GM12878 (cell line): ENCODE data around the gene NELFB. TPM values are rescaled to one million over a fixed set of nuclear protein-coding genes. Genes with fewer than 3 reads are reported as not detected.

Experiments used
- ATAC-seq: fragments of 200-7000 bp; cut with Tn5 transposase; 3 replicates; pipeline ENCODE4 v1.9.1; 2020; ENCODE audit warnings: mild to moderate bottlenecking, moderate library complexity
- BruUV-seq: library from RNA; stranded (reverse); fragments of 400-500 nt; replicated peaks from 2 replicates; lab custom pipeline; 2021; lab: Mats Ljungman, UMichigan
- CTCF ChIA-PET: fragments of 300-600 bp; sonication (Branson Sonifier 250); formaldehyde crosslinking; extraction: SDS; loops from one replicate; lab custom pipeline; 2021; ENCODE audit warnings: inconsistent platforms; lab: Yijun Ruan, JAX
- POLR2A ChIA-PET: fragments of 350-600 bp; formaldehyde crosslinking; extraction: SDS; loops from one replicate; lab custom pipeline; 2021; ENCODE audit warnings: inconsistent platforms; lab: Charles Lee
- RAD21 ChIA-PET: fragments of 300-600 bp; sonication (Branson Sonifier 250); formaldehyde crosslinking; loops from one replicate; lab custom pipeline; 2023; ENCODE audit warnings: antibody characterized with exemption; ENCODE audit not compliant: unreplicated experiment; lab: Charles Lee
- SMC1A ChIA-PET: fragments of 300-600 bp; sonication (Branson Sonifier 250); formaldehyde crosslinking; loops from one replicate; lab custom pipeline; 2023; ENCODE audit not compliant: unreplicated experiment, uncharacterized antibody; lab: Charles Lee
- DNase-seq: peaks from one replicate; pipeline ENCODE4 v3.0.0-alpha.2; 2011; ENCODE audit warnings: low read depth, low spot score
- FAIRE-seq: peaks from 3 replicates; lab custom pipeline; 2011; peaks lifted over from hg19 to GRCh38; lab: Jason Lieb, UNC
- H2AFZ ChIP-seq: 2 replicates; pipeline ENCODE4 v1.6.0; 2011; ENCODE audit warnings: low read depth, low read length, control low read depth; ENCODE audit not compliant: control insufficient read depth
- H3K27ac ChIP-seq: 2 replicates; pipeline ENCODE4 v1.5.1; 2011; ENCODE audit warnings: control low read depth; ENCODE audit not compliant: control insufficient read depth, insufficient read depth
- H3K27me3 ChIP-seq, 2 experiments: replicated peaks in 1 of 2; 2 replicates each; pipeline versions ENCODE4 v1.6.0 to v1.6.1; 2011; ENCODE audit warnings: low read length in 1 of 2; ENCODE audit not compliant: control insufficient read depth in 2 of 2, insufficient read depth in 2 of 2
- H3K36me3 ChIP-seq, 2 experiments: 2 replicates each; pipeline ENCODE4 v1.5.1; 2011; ENCODE audit warnings: low read length in 1 of 2; ENCODE audit not compliant: control insufficient read depth in 2 of 2, insufficient read depth in 2 of 2
- H3K4me1 ChIP-seq: 2 replicates; pipeline ENCODE4 v1.6.1; 2011; ENCODE audit warnings: mild to moderate bottlenecking, low read length, moderate library complexity, mixed read lengths; ENCODE audit not compliant: control insufficient read depth, insufficient read depth
- H3K4me2 ChIP-seq: 2 replicates; pipeline ENCODE4 v1.6.0; 2011; ENCODE audit warnings: control low read depth; ENCODE audit not compliant: control insufficient read depth, insufficient read depth
- H3K4me3 ChIP-seq: fragments of 200-600 bp; sonication (generic); 2 replicates; pipeline ENCODE4 v1.5.1; 2016
- H3K79me2 ChIP-seq: 2 replicates; pipeline ENCODE4 v1.6.0; 2011; ENCODE audit warnings: low read length; ENCODE audit not compliant: control insufficient read depth, insufficient read depth
- H3K9ac ChIP-seq: 2 replicates; pipeline ENCODE4 v1.8.0; 2011; ENCODE audit warnings: low read length, control low read depth, mixed read lengths; ENCODE audit not compliant: control insufficient read depth, insufficient read depth
- H3K9me3 ChIP-seq: replicated peaks from 3 replicates; pipeline ENCODE4 v1.5.1; 2011; ENCODE audit warnings: mild to moderate bottlenecking, low read length; ENCODE audit not compliant: control insufficient read depth, insufficient read depth
- H4K20me1 ChIP-seq: 2 replicates; pipeline ENCODE4 v1.6.0; 2011; ENCODE audit not compliant: control insufficient read depth, insufficient read depth
- ATF3 ChIP-seq: IDR thresholded peaks from 2 replicates; pipeline ENCODE4 v1.6.1; 2011; ENCODE audit warnings: low read depth, mild to moderate bottlenecking, low read length, moderate library complexity, borderline replicate concordance; ENCODE audit errors: extremely low read depth
- BACH1 ChIP-seq: fragments of 450-650 bp; IDR thresholded peaks from 2 replicates; pipeline ENCODE4 v1.6.1; 2017; ENCODE audit warnings: mild to moderate bottlenecking, borderline replicate concordance
- CBX5 ChIP-seq: sonication (generic); IDR thresholded peaks from 2 replicates; pipeline ENCODE4 v1.6.1; 2016; ENCODE audit warnings: low read depth, moderate library complexity, mild to moderate bottlenecking, inconsistent platforms
- CTCF ChIP-seq, 3 experiments: IDR thresholded peaks in 2 of 3; conservative IDR thresholded peaks in 1 of 3; 2 replicates each; pipeline ENCODE4 v1.5.1; 2011; ENCODE audit warnings: low read depth in 3 of 3, low read length in 3 of 3, mild to moderate bottlenecking in 3 of 3, control low read depth in 2 of 3, moderate library complexity in 2 of 3, inconsistent platforms in 1 of 3, mixed read lengths in 1 of 3; ENCODE audit not compliant: control insufficient read depth in 2 of 3, insufficient read depth in 1 of 3; ENCODE audit errors: extremely low read depth in 1 of 3
- E2F8 ChIP-seq: fragments of 450-650 bp; IDR thresholded peaks from 2 replicates; pipeline ENCODE4 v1.6.1; 2018; ENCODE audit warnings: mild to moderate bottlenecking, low read depth, moderate library complexity; ENCODE audit not compliant: partially characterized antibody
- EZH2 ChIP-seq: IDR thresholded peaks from 2 replicates; pipeline ENCODE4 v1.6.1; 2012; ENCODE audit warnings: low read depth, mild to moderate bottlenecking, control low read depth, inconsistent platforms, low read length, borderline replicate concordance; ENCODE audit not compliant: control insufficient read depth
- FOS ChIP-seq: IDR thresholded peaks from 3 replicates; pipeline ENCODE4 v1.6.1; 2011; ENCODE audit warnings: borderline replicate concordance; ENCODE audit not compliant: insufficient read length; ENCODE audit errors: extremely low read depth
- MTA3 ChIP-seq: IDR thresholded peaks from 2 replicates; pipeline ENCODE4 v1.6.1; 2012; ENCODE audit warnings: low read length, inconsistent platforms, borderline replicate concordance
- MXI1 ChIP-seq: fragments of 150-350 bp; IDR thresholded peaks from 2 replicates; pipeline ENCODE4 v1.6.1; 2011; ENCODE audit warnings: low read depth, mild to moderate bottlenecking, inconsistent platforms, low read length, improper control_type of control experiment
- NFXL1 ChIP-seq: fragments of 450-650 bp; IDR thresholded peaks from 2 replicates; pipeline ENCODE4 v1.6.1; 2017; ENCODE audit warnings: antibody characterized with exemption, mild to moderate bottlenecking, borderline replicate concordance
- PAX5 ChIP-seq: IDR thresholded peaks from 2 replicates; pipeline ENCODE4 v1.6.1; 2011; ENCODE audit warnings: low read depth, low read length, borderline replicate concordance
- RAD21 ChIP-seq: IDR thresholded peaks from 2 replicates; pipeline ENCODE4 v1.6.1; 2011; ENCODE audit warnings: mild to moderate bottlenecking, low read depth, low read length, moderate library complexity; ENCODE audit not compliant: insufficient read depth
- SIN3A ChIP-seq: IDR thresholded peaks from 2 replicates; pipeline ENCODE4 v1.6.1; 2012; ENCODE audit warnings: low read depth, low read length, improper control_type of control experiment
- SMARCA5 ChIP-seq: fragments of 450-650 bp; IDR thresholded peaks from 2 replicates; pipeline ENCODE4 v1.6.1; 2017; ENCODE audit warnings: mild to moderate bottlenecking
- SPI1 ChIP-seq: IDR thresholded peaks from 2 replicates; pipeline ENCODE4 v1.6.1; 2011; ENCODE audit warnings: low read depth, mild to moderate bottlenecking, low read length, moderate library complexity, borderline replicate concordance; ENCODE audit not compliant: insufficient read depth
- SUZ12 ChIP-seq: fragments of 200-600 bp; sonication (generic); IDR thresholded peaks from one replicate; pipeline ENCODE4 v1.6.1; 2018; ENCODE audit warnings: antibody characterized with exemption, mild to moderate bottlenecking; ENCODE audit not compliant: unreplicated experiment
- TBL1XR1 ChIP-seq: IDR thresholded peaks from 2 replicates; pipeline ENCODE4 v1.6.1; 2012; ENCODE audit warnings: low read depth, low read length, improper control_type of control experiment
- TCF12 ChIP-seq: IDR thresholded peaks from 2 replicates; pipeline ENCODE4 v1.6.1; 2011; ENCODE audit warnings: low read depth, mild to moderate bottlenecking, low read length
- YY1 ChIP-seq: IDR thresholded peaks from 2 replicates; pipeline ENCODE4 v1.6.1; 2011; ENCODE audit warnings: low read depth, mild to moderate bottlenecking, low read length
- ZNF274 ChIP-seq: IDR thresholded peaks from one replicate; pipeline ENCODE4 v1.8.0; 2011; ENCODE audit not compliant: insufficient read length, insufficient read depth
- WGBS: methylation state at CpG from one replicate; pipeline ENCODE4 v1.1.6; 2016; ENCODE audit warnings: low lambda C conversion rate; ENCODE audit not compliant: insufficient replicate concordance, insufficient coverage; ENCODE audit errors: missing lambda C conversion rate; 5-methylcytosine and 5-hydroxymethylcytosine counted together
- in situ Hi-C: fragments of 300-500 bp; cut with MboI; formaldehyde crosslinking; loops from 9 replicates; pipeline ENCODE4 v1.14.3; 2018; ENCODE audit warnings: mixed read lengths
- intact Hi-C: fragments of 100-400 bp; cut with micrococcal nuclease; formaldehyde crosslinking; loops from one replicate; pipeline ENCODE4 v1.14.2; 2022; ENCODE audit not compliant: unreplicated experiment
- polyA plus RNA-seq, 11 experiments: library from polyadenylated mRNA; depleted of rRNA in 4 of 11; unstranded in 6 of 11; stranded (reverse) in 5 of 11; fragments of >200 nt; fragmentation: Nextera tagmentation in 4 of 11; fragmentation: Illumina TruSeq in 1 of 11; extraction: Ambion mirVana in 4 of 11; extraction: Trizol in 1 of 11; gene quantifications; 1 replicate in 1 of 11; 2 replicates in 10 of 11; pipeline versions ENCODE4 v1.2.1 to v1.2.3, GENCODE V29; 2011 to 2016; ENCODE audit warnings: inconsistent platforms in 2 of 11, missing spikeins in 2 of 11, low read depth in 1 of 11
- total RNA-seq, 4 experiments: library from RNA; depleted of rRNA in 3 of 4; stranded (reverse); fragments of >200 nt in 3 of 4; fragmentation: Illumina TruSeq in 1 of 4; extraction: Trizol in 1 of 4; gene quantifications; 2 replicates each; pipeline versions ENCODE4 v1.2.1 to v1.2.3, GENCODE V29; 2013 to 2021

Gene NELFB
- total and polyA plus RNA-seq, 10 of the 15 experiments (the other 5 are each of a cell fraction or from before 2014, with no cell fraction given), result 0.19 to 63.4 (median 30.9) TPM

GRCh38 chr9:137293094-137293481 is 38.0 kb downstream of the NELFB start:
- POLR2A ChIA-PET, result interaction anchor here (0.7 to 1.4 kb wide), 2 partner anchors 11 to 53 kb away, joined by 4 to 6 read pairs; partner anchors contain the start of gene TUBB4B
- WGBS, result 83% methylated on average over 8 of the region's 15 CpGs
- intact Hi-C loops (loop anchor here (10.0 kb wide), 1 partner anchor 232 kb away; no protein-coding TSS in a partner anchor), in situ Hi-C loops (loop anchor here (5.0 kb wide), 3 partner anchors 114 to 234 kb away; no protein-coding TSS in a partner anchor)
- BruUV-seq, result no TSS peak
- H3K4me2 ChIP-seq, result no peak overlapping the region
- no peaks in the 10 kb centered on the region; the same call in 1 of the 2 replicates for H3K4me1 ChIP-seq
- no peak overlapping the region for H3K9ac ChIP-seq
- RAD21 ChIA-PET, result interaction anchor here (0.7 kb wide), 1 partner anchor 77 kb away, joined by 7 read pairs; no protein-coding TSS in a partner anchor
- no peak overlapping the region for H3K27ac ChIP-seq
- no peak for DNase-seq
- no peak for ATAC-seq
- H2AFZ ChIP-seq, result no peak overlapping the region
- no peak for FAIRE-seq
- no peaks in the 10 kb centered on the region for H3K36me3 ChIP-seq
- H3K27me3 ChIP-seq, result no peaks in the 10 kb centered on the region
- H4K20me1 ChIP-seq, result no peaks in the 10 kb centered on the region
- SMC1A ChIA-PET, result no interaction called here
- TF ChIP-seq CBX5, result no peak
- TF ChIP-seq SUZ12, result no peak
- TF ChIP-seq MTA3, result no peak
- TF ChIP-seq CTCF (IDR thresholded peaks at IDR 0.05 in 2 of 3, conservative IDR thresholded peaks at IDR 0.05 in 1 of 3; ENCODE audit: control insufficient read depth in 2 of 3, extremely low read depth in 1 of 3, insufficient read depth in 1 of 3, low read depth in 3 of 3, low read length in 3 of 3), result no peak
- TF ChIP-seq ATF3, result no peak
- TF ChIP-seq TCF12, result no peak
- TF ChIP-seq ZNF274, result no peak
- no peak for TF ChIP-seq TBL1XR1
- no peak for TF ChIP-seq BACH1
- TF ChIP-seq YY1, result no peak
- TF ChIP-seq MXI1, result no peak
- TF ChIP-seq SIN3A, result no peak
- no peak for TF ChIP-seq NFXL1
- TF ChIP-seq EZH2, result no peak
- no peak for TF ChIP-seq E2F8
- no peak for TF ChIP-seq FOS
- no peak for TF ChIP-seq SPI1
- TF ChIP-seq PAX5, result no peak
- no peak for TF ChIP-seq RAD21
- TF ChIP-seq SMARCA5, result no peak
- H3K79me2 ChIP-seq, result no peaks in the 10 kb centered on the region
- no peak overlapping the region for H3K4me3 ChIP-seq
- CTCF ChIA-PET, result no interaction called here
- H3K9me3 ChIP-seq, result peaks cover 2% of the 10 kb centered on the region; the same call in 2 of the 3 replicates
